Measurements from ENCODE around the gene ZNF436.

DNA sequence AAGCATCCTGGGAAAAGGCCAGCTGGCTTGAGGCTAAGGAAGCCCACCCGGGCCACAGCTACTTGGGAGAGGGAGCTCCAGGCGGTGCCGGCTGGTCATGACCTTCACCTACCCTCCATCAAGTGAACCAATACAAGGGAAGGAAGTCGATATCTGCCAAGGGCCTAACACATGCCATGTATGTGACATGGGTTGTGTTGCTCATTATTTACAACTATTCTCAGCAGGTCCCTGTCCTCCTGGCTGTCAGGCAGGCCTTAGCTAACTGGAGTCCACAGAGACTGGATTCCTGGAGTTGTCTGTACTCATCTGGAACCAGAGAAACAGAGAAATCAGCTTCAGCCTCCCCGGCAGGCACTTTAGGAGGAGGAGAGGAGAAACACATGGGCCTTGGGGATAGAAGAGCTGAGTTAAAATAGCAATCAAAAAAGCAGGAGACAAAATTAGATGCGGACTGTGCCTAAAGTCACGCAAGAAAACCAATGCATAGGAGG, 39.2 kb upstream of the ZNF436 start:
- TF ChIP-seq, protein P1, sequence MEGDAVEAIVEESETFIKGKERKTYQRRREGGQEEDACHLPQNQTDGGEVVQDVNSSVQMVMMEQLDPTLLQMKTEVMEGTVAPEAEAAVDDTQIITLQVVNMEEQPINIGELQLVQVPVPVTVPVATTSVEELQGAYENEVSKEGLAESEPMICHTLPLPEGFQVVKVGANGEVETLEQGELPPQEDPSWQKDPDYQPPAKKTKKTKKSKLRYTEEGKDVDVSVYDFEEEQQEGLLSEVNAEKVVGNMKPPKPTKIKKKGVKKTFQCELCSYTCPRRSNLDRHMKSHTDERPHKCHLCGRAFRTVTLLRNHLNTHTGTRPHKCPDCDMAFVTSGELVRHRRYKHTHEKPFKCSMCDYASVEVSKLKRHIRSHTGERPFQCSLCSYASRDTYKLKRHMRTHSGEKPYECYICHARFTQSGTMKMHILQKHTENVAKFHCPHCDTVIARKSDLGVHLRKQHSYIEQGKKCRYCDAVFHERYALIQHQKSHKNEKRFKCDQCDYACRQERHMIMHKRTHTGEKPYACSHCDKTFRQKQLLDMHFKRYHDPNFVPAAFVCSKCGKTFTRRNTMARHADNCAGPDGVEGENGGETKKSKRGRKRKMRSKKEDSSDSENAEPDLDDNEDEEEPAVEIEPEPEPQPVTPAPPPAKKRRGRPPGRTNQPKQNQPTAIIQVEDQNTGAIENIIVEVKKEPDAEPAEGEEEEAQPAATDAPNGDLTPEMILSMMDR (conservative IDR thresholded peaks at IDR 0.05; ENCODE audit: low read depth, low read length), result no peak
- no peak for TF ChIP-seq EZH2 (IDR thresholded peaks at IDR 0.05; ENCODE audit: borderline replicate concordance, low read depth, low read length, poor library complexity, severe bottlenecking)

Data from A673 (cell line).